ENCODE measurements around the gene RNF14. TPM values are rescaled to one million over a fixed set of nuclear protein-coding genes. Genes with fewer than 3 reads are reported as not detected.

Gene RNF14
- total RNA-seq, 1 donor from 2014 or later = 51.6 TPM

DNA sequence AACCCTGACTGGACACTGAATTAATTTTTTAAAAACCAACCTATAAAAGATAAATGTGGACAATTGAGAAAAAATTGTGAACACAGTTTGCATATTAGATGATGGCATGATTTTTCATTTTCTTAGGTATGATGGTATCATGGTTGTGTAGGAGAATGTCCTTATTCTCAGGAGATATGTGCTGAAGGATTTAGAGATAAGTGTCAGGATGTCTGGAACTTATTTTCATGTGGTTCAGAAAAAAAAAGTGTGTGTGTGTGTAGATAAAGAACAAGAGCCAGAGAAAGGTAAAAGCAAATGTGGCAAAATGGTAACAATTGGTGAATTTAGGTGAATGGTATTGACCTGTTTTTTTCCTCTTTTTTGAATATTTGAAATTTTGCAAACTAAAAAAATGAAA is 39.9 kb downstream of the RNF14 start:
- H3K27ac Mint-ChIP-seq (ENCODE audit: unreplicated experiment) = no peak overlapping the region
- no peak for DNase-seq (ENCODE audit: low spot score)
- H3K4me3 Mint-ChIP-seq (ENCODE audit: unreplicated experiment) = no peak overlapping the region
- TF ChIP-seq, protein P1, sequence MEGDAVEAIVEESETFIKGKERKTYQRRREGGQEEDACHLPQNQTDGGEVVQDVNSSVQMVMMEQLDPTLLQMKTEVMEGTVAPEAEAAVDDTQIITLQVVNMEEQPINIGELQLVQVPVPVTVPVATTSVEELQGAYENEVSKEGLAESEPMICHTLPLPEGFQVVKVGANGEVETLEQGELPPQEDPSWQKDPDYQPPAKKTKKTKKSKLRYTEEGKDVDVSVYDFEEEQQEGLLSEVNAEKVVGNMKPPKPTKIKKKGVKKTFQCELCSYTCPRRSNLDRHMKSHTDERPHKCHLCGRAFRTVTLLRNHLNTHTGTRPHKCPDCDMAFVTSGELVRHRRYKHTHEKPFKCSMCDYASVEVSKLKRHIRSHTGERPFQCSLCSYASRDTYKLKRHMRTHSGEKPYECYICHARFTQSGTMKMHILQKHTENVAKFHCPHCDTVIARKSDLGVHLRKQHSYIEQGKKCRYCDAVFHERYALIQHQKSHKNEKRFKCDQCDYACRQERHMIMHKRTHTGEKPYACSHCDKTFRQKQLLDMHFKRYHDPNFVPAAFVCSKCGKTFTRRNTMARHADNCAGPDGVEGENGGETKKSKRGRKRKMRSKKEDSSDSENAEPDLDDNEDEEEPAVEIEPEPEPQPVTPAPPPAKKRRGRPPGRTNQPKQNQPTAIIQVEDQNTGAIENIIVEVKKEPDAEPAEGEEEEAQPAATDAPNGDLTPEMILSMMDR (IDR thresholded peaks at IDR 0.05; ENCODE audit: unreplicated experiment) = no peak
- no peaks in the 10 kb centered on the region for H3K9me3 Mint-ChIP-seq (ENCODE audit: unreplicated experiment)
- H3K27me3 Mint-ChIP-seq (ENCODE audit: unreplicated experiment) = peaks cover 1% of the 10 kb centered on the region
- H3K4me1 Mint-ChIP-seq (ENCODE audit: unreplicated experiment) = peaks cover 4% of the 10 kb centered on the region
- peaks cover 13% of the 10 kb centered on the region for H3K36me3 Mint-ChIP-seq (ENCODE audit: low read depth, unreplicated experiment)

DNA sequence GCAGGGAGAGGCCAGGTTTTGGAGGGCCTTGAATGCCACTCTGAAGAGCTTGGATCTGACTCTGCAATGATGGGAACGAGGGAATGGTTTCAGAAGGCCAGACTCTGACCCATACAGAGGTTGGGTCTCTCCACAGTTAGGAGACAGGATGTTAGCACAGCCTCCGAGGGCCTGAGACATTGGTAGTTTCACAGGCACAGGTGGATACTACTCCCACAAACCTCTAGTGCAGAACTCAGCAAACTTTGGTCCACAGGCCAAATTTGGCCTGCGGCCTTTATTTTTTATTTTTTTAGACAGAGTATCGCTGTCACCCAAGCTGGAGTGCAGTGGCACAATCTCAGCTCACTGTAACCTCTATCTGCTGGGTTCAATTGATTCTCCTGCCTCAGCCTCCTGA is 41.0 kb downstream of the RNF14 start:
- H3K9me3 Mint-ChIP-seq (ENCODE audit: unreplicated experiment) = no peaks in the 10 kb centered on the region
- TF ChIP-seq, protein P1 (IDR thresholded peaks at IDR 0.05; ENCODE audit: unreplicated experiment) = no peak
- no peak overlapping the region for H3K27ac Mint-ChIP-seq (ENCODE audit: unreplicated experiment)
- peaks cover 8% of the 10 kb centered on the region for H3K36me3 Mint-ChIP-seq (ENCODE audit: low read depth, unreplicated experiment)
- H3K27me3 Mint-ChIP-seq (ENCODE audit: unreplicated experiment) = peaks cover 1% of the 10 kb centered on the region
- H3K4me1 Mint-ChIP-seq (ENCODE audit: unreplicated experiment) = peaks cover 4% of the 10 kb centered on the region
- H3K4me3 Mint-ChIP-seq (ENCODE audit: unreplicated experiment) = no peak overlapping the region
- DNase-seq (ENCODE audit: low spot score) = no peak

DNA sequence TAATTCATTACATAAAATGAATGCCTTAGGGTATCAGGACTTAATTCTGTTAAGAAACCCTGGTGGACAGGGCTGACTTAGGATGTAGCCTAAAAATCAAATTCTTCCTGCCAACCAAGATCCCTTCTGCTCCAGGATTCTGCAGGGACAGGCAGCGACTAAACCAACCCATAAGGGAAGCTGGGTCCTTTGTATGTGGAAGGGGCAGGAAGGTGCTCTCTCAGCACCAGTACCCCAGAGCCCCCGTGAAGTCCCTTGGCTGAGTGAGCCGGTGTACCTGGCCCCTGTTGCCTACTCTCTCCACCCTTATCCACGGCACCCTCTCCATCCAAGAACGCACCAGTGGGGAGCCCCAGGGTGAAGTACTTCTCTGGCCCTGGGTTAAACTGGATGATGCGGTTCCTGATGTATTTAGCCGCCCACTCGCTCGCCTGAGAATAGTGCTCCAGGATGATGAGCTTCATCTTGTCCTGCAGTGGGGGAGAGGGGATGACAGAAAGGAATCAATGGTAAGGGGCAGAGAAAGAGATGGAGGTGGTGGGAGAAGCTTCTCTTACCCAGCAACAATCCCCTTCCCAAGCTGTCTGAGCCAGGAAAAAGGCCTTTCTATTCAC is 42.8 kb downstream of the RNF14 start:
- Mint-ChIP-seq H3K4me3 (ENCODE audit: unreplicated experiment) (peak overlapping the region; percentile 88), H3K9me3 (ENCODE audit: unreplicated experiment) (no peaks in the 10 kb centered on the region), H3K27ac (ENCODE audit: unreplicated experiment) (peak overlapping the region; percentile 11), H3K4me1 (ENCODE audit: unreplicated experiment) (peaks cover 16% of the 10 kb centered on the region), H3K36me3 (ENCODE audit: low read depth, unreplicated experiment) (peaks cover 4% of the 10 kb centered on the region), H3K27me3 (ENCODE audit: unreplicated experiment) (no peaks in the 10 kb centered on the region)
- DNase-seq (ENCODE audit: low spot score) = no peak
- TF ChIP-seq, protein P1 (IDR thresholded peaks at IDR 0.05; ENCODE audit: unreplicated experiment) = no peak

DNA sequence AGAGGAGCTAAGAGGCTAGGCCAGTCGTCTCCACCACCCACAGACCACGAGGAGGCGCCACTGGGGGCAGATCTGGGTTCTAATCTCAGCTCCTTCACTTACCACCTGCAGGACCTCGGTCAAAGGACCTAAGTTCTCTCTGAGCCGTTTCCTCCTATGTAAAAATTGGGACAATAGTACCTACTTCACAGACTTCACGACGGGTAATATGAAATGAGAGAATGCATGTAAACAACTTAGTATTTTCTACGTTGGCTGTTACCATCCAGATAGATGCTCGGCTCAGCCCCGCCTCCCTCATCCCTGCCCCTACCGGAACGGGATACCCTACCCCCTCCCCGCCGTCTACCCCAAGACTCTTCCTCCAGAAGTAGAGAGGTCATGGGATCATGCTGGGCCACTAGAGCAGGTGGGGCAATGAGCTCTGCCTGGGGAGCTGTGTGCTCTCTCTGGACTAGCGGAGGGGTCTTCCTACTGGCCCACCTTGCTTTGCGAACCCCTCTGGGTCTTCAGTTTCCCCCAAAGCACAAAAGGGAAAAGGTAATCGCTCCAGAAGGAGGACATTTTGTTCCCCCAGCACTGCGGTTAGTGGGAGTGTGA is 43.4 kb downstream of the RNF14 start:
- H3K27me3 Mint-ChIP-seq (ENCODE audit: unreplicated experiment) = no peaks in the 10 kb centered on the region
- H3K27ac Mint-ChIP-seq (ENCODE audit: unreplicated experiment) = peak overlapping the region; percentile 11
- H3K9me3 Mint-ChIP-seq (ENCODE audit: unreplicated experiment) = no peaks in the 10 kb centered on the region
- TF ChIP-seq, protein P1 (IDR thresholded peaks at IDR 0.05; ENCODE audit: unreplicated experiment) = no peak
- peak; percentile 45 for DNase-seq (ENCODE audit: low spot score)
- peaks cover 4% of the 10 kb centered on the region for H3K36me3 Mint-ChIP-seq (ENCODE audit: low read depth, unreplicated experiment)
- peak overlapping the region; percentile 88 for H3K4me3 Mint-ChIP-seq (ENCODE audit: unreplicated experiment)
- H3K4me1 Mint-ChIP-seq (ENCODE audit: unreplicated experiment) = peaks cover 16% of the 10 kb centered on the region

DNA sequence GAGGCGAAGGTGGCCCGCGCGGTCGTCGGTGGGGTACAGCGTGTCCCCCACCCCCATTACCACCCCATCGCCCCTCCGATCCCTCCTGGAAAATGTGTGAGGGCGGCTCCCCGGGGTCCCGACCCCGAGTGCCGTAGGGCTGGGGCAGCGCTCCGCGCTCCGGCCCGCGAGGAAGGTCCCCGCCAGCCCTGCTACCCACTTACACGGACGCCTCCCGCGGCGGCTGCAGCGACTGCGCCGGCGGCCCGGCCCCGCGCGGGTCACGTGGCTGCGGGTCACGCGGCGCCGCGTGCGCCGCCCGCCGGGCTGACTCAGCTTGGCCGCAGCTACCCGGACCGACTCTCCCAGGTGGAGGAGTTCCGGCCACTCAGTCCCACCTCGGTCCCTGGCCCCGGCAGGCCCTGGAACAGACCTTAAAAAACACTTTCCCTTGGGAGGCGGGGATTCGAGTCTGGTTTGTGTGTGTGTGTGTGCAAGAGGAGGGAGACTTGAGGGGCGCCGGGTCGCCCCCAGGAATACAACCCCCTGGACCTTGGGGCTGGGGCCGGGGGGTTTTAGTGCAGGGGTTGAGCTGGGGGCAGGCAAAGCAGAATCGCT is 44.0 kb downstream of the RNF14 start, which contains the start of gene GNPDA1:
Gene GNPDA1, minus strand, starts transcription at position 236 of the 597 bp plus-strand sequence. CDS start 992 bp downstream, outside the sequence.
- peak; percentile 80 for DNase-seq (ENCODE audit: low spot score)
- no peaks in the 10 kb centered on the region for H3K9me3 Mint-ChIP-seq (ENCODE audit: unreplicated experiment)
- TF ChIP-seq, protein P1 (IDR thresholded peaks at IDR 0.05; ENCODE audit: unreplicated experiment) = no peak
- peak within 1 kb of the TSS; percentile 64 for H3K27ac Mint-ChIP-seq (ENCODE audit: unreplicated experiment)
- H3K4me1 Mint-ChIP-seq (ENCODE audit: unreplicated experiment) = peaks cover 16% of the 10 kb centered on the region
- H3K27me3 Mint-ChIP-seq (ENCODE audit: unreplicated experiment) = no peaks in the 10 kb centered on the region
- peaks cover 3% of the 10 kb centered on the region for H3K36me3 Mint-ChIP-seq (ENCODE audit: low read depth, unreplicated experiment)
- H3K4me3 Mint-ChIP-seq (ENCODE audit: unreplicated experiment) = peak within 1 kb of the TSS; percentile 89

Measured in endothelial cell (in vitro differentiated cells).